HG03097 (cell line): ENCODE data around the gene PRDM11.

ENCODE experiments used
- ATAC-seq: cut with Tn5 transposase; IDR thresholded peaks from one replicate; pipeline ENCODE4 v1.9.1; 2021; ENCODE audit not compliant: unreplicated experiment, low FRiP score

PRDM11 gene

GRCh38 chr11:45141171-45141570 is 5.3 kb upstream of the PRDM11 start:
- ATAC-seq, result no peak

GRCh38 chr11:45141631-45142030 is 4.8 kb upstream of the PRDM11 start:
- ATAC-seq, result no peak

- ATAC-seq, result no peak
These were observed 4.0 kb upstream of the PRDM11 start for GRCh38 chr11:45142241-45143055.

DNA sequence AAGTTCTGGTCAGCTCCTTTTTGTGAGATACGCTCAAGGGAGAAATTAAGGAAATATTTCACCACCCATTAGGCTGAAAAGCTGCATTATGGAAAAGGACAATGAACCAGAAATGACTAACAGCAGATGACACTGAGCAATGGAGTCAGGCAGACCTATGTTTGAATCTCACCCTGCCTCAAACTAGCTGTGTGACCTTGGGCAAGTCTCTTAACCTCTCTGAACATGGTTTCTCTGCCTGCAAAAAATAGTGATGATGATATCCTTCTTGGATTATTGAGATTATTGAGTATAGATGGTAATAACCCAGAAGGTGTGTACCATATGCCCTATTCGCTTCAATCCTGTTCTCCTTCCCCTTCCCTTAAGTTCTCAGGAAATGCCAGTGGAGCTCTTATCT is 2.9 kb upstream of the PRDM11 start:
- ATAC-seq, result no peak

- ATAC-seq, result no peak
These were observed 2.0 kb upstream of the PRDM11 start for GRCh38 chr11:45144126-45145082.

DNA sequence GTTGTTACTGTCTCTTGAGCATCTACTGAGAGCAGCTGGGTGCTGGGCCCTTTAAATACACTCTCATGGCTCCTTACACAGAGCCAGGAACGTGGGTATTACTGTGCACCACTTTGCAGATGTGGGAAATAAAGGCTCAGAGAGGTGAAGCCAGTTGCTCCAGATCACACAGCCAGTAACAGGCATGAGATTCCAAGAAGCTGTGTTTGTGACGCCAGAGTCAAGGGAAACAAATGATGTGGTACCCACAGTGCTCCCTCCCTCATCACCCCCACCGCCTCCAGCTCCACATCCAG is 1.4 kb upstream of the PRDM11 start:
- ATAC-seq, result no peak

DNA sequence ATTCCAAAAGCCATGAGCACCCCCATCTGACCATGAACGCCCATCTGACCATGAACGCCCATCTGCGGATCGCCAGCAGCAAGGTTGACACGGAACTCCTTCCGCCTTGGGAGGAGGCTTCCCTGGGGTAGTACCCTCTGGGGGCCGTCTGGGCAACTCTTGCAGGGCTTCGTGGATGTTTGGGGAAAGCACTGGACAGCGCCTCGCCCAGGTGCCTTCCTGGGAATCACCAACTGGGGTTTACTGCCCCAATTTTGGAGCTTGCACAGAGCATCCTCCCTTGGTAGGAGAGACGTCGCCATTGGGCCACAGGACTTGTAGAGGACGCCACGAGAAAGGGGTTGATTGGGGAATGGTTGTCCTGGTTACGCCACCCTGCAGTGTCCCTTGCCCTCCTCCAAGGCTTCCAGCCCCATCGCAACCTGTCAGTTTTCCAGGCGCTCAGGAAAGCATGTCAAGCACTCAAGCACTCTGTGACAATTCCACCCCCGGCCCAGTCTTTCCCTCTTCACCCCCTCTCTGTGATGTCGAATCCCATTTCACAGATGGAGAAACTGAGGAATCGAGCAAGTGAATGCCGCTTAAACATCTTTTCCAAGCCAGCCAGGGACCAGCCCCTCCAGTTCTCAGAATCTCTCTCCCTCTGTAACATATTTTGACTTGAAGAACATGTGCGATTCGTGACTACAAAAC is 914 bp upstream of the PRDM11 start:
- no peak for ATAC-seq

DNA sequence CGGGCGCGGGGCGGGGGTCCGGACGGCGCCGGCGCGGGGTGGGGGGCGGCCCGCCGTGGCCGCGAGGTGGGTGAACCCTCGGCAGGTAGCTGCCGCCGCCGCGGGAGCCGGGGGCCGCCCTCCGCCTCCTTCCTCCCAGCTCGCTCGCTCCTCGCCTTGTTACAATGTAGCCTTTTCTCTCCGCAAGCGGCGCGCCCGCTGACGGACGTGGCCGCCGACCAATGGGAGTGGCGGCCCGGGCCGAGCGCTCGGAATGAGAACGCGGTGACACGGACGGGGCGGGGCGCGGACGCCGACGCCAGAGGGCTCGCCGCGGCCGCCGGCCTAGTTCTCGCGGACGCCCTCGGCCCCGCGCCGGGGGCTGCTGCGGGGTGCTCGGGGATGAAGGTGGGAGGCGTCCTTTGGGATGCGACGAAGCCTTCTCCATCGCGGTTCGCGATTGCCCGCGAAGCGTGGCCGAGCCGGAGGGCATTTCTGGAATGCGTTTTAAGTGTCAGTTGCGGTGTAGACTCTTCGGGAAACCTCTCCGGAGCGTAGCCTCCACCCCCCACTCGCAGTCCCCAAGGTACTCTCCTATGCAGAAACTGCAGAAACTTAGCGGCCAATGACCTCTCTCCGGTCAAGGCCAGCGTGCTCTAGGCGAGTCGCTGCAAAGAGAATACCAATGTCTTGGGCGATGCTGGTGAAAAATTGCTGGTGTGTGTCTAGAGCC is 734 bp downstream of the PRDM11 start:
- peak; percentile 93 for ATAC-seq

DNA sequence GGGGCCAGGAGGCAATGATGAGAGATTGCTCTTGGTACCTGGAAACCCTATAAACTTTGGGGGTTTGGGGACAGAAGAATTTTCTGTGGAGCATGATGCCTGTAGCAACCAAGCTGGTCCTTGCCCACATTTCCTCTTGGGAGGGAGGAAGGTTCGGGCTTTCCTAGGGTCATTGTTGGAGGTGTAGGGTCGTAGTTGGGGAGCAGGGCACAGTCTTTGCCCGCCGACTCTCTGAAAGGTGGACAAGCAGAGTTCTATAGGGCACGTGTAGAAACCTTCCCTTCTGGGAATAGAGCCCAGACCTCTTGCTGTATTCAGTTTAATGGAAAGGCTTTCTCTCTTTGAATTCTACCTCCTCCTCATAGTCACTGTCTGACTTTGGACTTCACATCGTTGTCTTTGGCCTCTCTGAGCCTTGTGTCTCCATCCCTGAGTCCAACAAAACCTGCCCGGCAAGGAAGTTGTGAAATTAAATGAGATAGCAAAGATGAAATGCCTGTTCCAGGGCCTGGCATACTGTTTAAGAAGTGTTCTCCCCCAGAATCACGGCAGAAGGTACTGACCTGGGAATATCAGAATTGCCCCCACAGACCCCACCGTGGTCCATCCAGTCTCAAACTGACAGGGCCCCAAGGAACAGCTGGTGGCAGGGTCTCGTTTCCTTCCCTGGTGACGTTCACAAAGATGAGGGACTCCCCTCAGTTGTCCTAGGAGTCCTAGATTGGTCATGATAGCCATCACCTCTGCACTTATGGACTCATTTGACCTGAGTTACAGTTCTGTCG is 1.6 kb downstream of the PRDM11 start:
- ATAC-seq, result no peak

- ATAC-seq, result no peak
These were observed 3.1 kb downstream of the PRDM11 start for GRCh38 chr11:45149483-45150056.

- ATAC-seq, result no peak
These were observed 3.9 kb downstream of the PRDM11 start for GRCh38 chr11:45150301-45150700.

GRCh38 chr11:45150943-45151342 is 4.5 kb downstream of the PRDM11 start:
- no peak for ATAC-seq

DNA sequence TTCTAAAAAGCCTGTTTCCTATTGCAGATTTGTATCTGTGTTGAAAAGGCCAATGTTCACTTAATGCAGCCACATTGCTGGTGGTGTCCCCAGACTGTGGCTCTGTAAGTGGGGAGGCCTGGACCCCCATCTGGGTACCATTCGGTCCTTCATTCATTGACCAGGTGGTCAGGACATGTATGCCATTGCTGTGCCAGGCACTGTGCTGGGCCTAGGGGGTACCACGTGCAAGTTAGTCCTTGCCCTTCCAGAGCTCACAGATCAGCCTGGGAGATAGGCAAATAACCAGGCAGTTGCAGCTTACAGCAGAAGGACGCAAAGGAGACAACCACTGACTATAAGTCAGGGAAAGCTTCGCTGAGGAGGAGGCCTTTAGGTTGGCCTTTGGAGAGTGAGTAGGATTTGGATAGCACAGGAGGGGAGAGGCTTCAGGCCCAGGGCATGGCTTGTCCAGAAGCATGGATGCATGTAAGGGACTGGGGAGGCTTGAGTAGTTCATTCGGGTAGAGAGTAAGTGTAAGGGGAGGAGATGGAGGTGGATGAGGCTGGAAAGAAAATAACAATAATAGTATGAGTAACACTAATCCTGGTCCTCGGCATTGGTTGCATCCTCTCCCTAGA is 5.0 kb downstream of the PRDM11 start:
- no peak for ATAC-seq

GRCh38 chr11:45152740-45153595 is 6.5 kb downstream of the PRDM11 start:
- ATAC-seq, result no peak

DNA sequence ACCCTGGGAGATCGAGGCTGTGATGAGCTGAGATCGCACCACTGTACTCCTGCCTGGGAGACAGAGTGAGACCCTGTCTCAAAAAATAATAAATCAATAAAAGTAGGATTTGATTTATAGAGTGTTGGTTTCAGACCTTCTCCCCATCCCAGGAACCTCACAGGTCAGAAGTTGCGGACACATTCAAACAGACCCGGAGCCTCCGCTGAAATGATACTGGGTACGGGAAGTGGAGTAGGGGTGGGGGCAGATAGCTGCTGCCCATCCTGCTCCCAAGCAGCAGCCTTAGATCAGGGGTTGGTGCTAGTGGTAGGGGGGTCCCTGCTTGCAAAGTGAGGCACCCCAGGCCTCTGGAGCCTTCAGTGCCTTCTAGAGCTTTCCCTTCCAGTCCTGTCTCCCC is 7.8 kb downstream of the PRDM11 start:
- no peak for ATAC-seq

DNA sequence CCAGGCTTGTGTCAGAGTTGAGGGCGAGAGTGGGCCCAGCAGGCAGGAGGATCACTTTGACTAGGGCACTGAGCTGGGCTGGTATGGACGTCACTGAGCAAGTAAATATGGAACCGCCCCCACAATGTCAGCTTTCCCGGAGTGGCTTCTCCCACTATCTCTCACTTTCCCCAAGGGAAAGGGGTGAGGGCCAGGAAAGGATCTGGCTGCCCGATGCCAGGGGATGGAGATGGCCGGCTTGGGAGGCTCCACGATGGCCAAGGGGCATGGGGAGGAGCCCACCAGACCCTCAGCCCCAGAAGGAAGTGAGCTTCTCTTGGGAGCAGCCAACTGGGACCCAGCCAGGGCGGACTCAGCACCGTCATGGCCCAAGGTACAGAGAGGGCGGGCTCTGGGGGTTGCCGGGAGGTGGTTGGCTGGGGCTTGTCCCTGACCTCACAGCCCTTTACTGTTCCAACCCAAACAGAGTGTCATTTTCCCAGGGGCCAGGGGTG is 8.7 kb downstream of the PRDM11 start:
- ATAC-seq, result no peak

- ATAC-seq, result no peak
These were observed 9.3 kb downstream of the PRDM11 start for GRCh38 chr11:45155627-45156180.

DNA sequence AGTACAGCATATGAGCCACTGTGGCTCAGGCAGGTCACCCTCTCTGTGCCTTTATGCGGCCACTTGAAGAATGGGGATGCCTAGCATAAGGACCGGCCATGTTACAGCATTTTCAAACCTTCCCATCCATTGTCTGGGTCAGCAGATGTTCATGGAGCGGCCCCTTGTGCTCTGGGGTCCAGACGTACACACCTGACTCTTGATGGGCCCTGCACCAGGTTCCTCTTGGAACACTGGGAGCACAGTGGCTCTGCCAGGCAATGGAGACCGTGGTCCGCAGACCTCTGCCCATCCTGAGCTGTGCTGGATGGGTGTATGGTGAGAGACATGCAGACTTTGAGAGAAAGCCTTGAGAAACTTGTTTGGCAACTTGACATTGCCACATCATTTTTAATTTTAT is 9.8 kb downstream of the PRDM11 start:
- ATAC-seq, result no peak
